SK-N-DZ (cell line): ENCODE data around the gene COLEC12.

Source experiments
- DNase-seq: peaks from one replicate; pipeline ENCODE4 v3.0.0-alpha.2; 2015; ENCODE audit warnings: low spot score

Gene COLEC12

DNA sequence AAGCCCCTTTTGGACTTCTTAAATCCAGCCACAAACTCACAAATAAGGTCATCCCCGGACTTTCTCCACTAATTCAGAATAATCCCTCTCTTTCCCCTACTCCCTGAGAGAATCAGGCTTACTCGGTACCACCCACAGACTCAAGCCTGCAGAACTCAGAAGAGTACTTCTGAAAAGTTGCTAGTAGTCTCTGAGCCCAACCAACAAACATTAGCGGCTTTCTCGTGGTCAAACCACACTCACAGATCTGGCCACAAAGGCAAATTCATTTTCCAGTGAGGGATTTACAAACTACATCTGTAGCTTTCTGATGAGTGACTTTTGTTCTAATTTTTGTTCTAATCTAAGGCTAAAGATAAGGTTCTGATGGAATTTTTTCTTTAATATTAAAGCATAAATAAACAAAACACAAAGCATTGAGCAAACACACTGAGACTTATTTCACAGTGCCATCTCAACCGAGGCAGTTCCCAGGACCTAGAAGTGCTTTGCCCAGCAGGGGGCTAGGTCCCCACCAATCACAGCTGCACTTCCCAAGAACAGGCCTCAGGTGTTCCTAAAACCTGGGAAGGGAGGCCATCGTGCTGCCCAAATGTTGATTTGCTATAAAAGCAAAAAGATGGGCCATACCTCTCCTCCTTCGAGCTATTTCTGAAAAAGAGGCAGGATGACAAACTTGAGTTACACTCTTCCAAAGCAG is 110.7 kb downstream of the COLEC12 start:
- DNase-seq = no peak

GRCh38 chr18:388200-388599 is 112.3 kb downstream of the COLEC12 start:
- peak; percentile 97 for DNase-seq

GRCh38 chr18:386994-387393 is 113.5 kb downstream of the COLEC12 start:
- DNase-seq = no peak

DNA sequence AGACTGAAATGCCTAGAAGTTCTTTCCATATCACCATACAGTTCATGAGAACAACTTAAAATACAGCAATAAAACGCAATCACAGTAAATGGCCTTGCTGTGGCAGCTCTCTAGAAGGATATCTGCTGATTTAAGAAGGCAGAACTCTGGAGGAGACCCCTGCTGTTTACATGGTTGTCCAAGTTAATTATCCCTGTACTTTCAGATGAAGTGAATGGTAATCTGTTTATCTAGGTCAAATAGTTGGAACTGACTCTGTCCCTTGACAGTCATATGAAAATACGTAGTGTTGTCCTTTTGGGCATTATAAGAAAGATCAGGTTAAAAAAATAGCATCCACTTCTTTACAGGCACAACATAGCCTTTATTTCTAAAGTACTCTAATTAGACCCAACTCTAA is 115.6 kb downstream of the COLEC12 start:
- peak; percentile 80 for DNase-seq

GRCh38 chr18:383135-383534 is 117.4 kb downstream of the COLEC12 start:
- DNase-seq = no peak

GRCh38 chr18:382423-382984 is 118.0 kb downstream of the COLEC12 start:
- DNase-seq = peak; percentile 28

GRCh38 chr18:379681-380330 is 120.7 kb downstream of the COLEC12 start:
- peak; percentile 55 for DNase-seq

DNA sequence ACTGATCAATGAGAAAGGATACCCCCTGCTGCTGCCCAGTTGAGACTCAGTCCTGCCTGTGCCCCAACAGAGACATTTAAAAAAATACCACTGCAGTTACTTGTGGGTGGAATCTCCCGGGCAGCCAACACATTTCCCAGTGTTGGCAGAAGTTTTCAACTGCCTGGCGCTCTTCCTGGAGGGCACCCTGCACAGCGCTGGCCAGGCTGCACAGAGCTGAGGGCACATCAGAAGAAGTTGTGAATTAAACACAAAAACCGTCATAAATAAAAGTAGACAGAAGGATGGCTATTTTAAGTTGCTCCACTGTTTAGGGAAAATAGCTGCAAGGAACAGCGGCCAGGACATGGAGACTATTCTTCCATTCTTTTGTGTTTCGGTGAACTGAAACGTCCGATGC is 122.4 kb downstream of the COLEC12 start:
- DNase-seq = no peak

- no peak for DNase-seq
These were observed 123.4 kb downstream of the COLEC12 start for GRCh38 chr18:377088-377487.

GRCh38 chr18:376311-376710 is 124.2 kb downstream of the COLEC12 start:
- no peak for DNase-seq

- no peak for DNase-seq
These were observed 125.8 kb downstream of the COLEC12 start for GRCh38 chr18:374721-375168.

DNA sequence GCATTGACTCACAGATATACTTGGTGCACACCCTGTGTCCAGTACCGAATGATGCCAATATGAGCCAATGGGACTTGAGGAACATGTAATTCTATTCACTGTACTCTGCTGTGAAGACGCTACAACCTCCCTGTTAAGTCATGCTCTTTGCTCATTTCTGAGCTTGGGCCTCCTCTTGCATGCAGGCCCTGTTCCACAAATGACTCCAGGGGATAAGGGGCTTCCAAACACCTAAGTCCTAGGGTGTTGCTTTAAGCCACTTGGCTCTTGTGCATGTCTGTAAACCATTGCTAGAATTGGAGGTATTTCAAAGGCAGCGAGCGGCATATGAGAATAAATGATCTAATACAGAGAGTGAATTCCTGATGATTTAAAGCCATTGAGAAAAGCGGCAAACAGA is 126.7 kb downstream of the COLEC12 start:
- DNase-seq = no peak

DNA sequence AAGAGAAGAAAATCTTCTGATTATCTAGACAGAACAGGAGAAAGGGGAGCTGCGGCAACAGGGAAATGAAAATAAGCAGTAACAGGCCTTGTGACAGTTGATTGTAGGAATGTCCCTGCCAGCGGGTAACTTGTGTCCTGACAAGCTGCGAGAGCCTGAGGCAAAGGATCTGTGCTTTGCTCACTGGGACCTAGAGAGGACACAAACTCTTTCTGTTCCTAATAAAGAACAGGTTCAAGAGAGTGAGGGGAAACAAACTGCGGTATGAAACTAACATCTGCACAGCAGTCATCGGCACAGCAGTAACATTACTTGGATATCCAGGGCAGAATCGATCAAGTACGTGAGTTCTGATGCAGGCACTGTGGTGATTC is 128.9 kb downstream of the COLEC12 start:
- no peak for DNase-seq

DNA sequence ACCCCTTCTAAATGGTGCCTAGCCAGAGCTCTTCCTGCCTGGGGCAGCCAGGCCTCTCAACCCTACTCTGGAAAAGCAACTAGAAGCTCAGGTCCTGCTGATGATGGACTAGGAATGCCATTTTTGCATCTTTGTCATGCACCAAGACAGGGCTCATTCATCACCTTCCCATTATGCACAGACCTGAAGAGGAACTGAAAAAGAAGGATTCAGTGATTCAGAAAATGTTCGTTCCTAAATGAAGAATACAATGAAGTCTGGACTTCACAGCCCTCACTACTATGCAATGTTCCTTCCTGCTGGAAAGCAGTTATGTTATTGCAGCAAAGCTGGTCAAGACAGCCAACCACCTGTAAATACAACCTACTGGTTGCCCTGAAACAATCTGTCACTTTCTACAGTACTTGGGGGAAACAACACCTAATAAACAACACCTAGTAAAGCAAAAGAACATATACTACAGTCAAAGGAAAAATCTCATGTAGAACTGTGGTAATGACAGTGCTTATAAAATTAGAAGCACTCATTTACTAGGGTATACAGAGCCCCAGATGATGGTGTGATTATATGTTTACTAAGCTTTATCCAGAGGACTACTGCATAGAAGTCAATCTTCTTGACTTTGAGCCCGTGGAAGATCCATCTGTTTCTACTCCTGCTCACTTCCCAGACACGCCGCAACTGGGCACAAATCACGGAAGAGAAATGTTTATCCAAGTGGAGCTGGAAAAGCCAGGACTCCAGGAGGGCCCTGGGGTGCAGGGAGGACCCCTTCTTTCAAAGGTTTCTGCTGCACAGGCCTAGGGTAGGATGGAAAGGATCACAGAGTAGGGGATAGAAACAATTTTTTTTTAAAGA is 129.5 kb downstream of the COLEC12 start:
- DNase-seq = no peak

- DNase-seq = no peak
These were observed 131.1 kb downstream of the COLEC12 start for GRCh38 chr18:369224-370015.

- no peak for DNase-seq
These were observed 133.9 kb downstream of the COLEC12 start for GRCh38 chr18:366466-367061.

DNA sequence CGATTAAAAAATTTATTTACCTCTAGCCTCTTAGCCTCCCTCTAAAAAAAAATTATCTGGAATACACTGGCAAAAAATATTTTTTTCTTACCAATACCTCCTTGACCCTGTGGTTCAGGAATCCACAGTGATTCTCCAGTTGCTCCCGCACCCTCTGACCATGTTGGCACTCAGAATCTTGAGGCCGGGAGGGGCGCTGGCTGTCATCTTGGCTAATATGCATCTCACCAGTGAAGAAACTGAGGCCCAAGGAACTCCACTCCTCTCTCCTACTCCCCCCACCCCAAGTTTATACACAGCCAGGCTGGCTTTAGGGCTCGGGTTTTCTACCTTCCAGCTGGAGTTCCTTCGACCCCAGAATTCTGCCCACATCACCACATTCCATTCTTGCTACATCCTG is 134.8 kb downstream of the COLEC12 start:
- DNase-seq = no peak

DNA sequence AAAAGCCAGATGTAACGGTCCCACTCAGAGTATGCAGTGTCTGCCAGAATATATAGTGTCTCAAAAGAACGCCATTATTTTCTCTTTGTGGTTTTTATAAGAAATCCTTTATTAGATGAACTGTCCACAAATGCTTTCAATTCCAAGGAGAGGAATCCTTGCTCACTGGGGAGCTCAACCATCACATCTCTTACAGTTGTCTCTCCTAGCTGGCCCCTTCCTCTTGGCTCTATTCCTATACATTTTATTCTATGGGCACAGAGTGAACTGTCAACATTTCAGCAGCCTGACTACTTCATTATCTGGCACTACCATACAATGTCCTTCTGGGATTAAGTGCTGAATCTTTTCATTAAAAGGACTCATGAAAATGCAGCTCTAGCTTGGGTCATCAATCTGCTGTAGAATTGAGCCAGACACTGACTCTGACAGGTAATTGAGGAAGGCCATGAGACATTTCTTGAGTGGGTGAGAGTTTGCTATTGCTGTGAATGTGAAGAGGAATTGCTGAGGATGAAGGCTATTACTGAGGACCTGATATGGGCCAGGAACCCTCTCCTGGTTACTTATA is 136.2 kb downstream of the COLEC12 start:
- DNase-seq = peak; percentile 38

- DNase-seq = no peak
These were observed 137.0 kb downstream of the COLEC12 start for GRCh38 chr18:363301-364085.
